ENCODE measurements around the gene TPRKB.
"Not testable (repeated sequence)": the region's sequence is repeated elsewhere in the genome, so short reads cannot be mapped to it uniquely, and the experiment has no call there.

TPRKB gene

DNA sequence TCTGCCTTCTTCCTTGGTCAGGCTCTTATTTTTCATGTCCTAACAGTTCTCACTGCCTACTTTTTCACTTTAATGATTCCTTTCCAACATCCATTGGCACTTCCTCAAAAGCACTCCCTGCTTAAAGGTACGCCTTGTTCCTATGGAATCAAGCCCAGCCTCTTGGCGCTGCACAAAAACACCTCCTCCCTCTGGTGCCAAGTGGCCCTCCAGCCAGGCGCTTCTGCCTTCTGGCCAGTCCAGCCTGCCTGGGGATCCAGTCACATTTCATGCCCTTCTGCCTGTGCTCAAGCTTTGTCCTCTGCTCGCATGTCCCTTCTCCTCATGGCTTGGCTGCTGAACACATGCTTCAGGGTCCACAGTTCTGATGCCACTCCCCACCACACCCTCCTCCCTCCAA is 6.3 kb downstream of the TPRKB start:
- Histone ChIP-seq H3K4me1 (ENCODE audit: insufficient read depth, low read length) (peaks cover under 1% of the 10 kb centered on the region), H3K27me3 (ENCODE audit: control insufficient read depth in 1 of 2, insufficient read depth in 2 of 2, low read length in 2 of 2) (no peaks in the 10 kb centered on the region), H3K9ac (ENCODE audit: low read length) (no peak overlapping the region), H3K27ac (ENCODE audit: low read depth, low read length) (no peak overlapping the region), H3K36me3 (ENCODE audit: insufficient read depth, low read length) (peaks cover 35% of the 10 kb centered on the region), H3K9me3 (ENCODE audit: low read length) (no peaks in the 10 kb centered on the region), H3K4me3 (ENCODE audit: low read depth in 1 of 2, low read length in 2 of 2) (no peak overlapping the region)

DNA sequence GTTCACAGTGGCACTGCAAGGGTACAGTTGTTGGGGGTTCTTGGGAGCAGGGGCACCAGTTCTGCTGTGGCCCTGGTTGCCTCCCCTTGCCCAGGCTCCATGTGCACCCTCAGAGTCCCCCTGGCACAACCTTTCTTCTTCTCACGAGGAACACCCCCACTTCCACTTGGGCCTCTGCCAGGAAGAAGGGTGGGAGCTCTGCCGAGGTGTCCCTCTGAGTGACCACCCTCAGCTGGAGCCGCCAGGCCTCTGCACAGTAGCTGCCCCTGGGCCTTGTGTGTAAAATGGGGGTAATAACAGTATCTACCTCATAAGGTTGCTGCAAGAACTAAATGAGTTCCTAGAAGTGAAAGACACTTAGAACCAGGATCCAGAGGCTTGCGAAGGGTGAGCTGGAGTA is 8.4 kb downstream of the TPRKB start:
- Histone ChIP-seq H3K27ac (ENCODE audit: low read depth, low read length) (no peak overlapping the region), H3K27me3 (ENCODE audit: control insufficient read depth in 1 of 2, insufficient read depth in 2 of 2, low read length in 2 of 2) (no peaks in the 10 kb centered on the region), H3K9me3 (ENCODE audit: low read length) (no peaks in the 10 kb centered on the region), H3K9ac (ENCODE audit: low read length) (no peak overlapping the region), H3K36me3 (ENCODE audit: insufficient read depth, low read length) (peaks cover 35% of the 10 kb centered on the region), H3K4me1 (ENCODE audit: insufficient read depth, low read length) (no peaks in the 10 kb centered on the region), H3K4me3 (ENCODE audit: low read depth in 1 of 2, low read length in 2 of 2) (no peak overlapping the region)

DNA sequence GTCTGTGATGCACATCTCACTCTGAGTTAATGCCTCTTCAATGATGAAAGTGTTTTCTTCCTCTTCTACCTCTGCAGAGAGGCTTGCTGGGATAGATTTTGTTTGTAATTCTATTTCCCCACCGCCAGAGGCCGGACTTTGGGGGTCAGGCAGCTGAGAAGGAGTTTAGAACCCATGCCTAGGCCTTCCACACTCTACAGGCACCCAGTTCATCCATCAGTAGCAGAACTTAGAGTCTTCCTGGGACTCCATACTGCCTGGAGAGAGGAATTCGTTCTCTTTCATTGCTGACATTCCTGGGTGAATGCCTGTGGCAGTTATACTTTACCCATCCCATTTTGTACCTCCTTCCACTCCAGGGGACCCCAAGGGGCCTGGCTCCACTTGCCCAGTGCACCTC is 9.1 kb downstream of the TPRKB start:
- H3K4me3 ChIP-seq (ENCODE audit: low read depth in 1 of 2, low read length in 2 of 2), result no peak overlapping the region
- no peaks in the 10 kb centered on the region for H3K4me1 ChIP-seq (ENCODE audit: insufficient read depth, low read length)
- no peak overlapping the region for H3K27ac ChIP-seq (ENCODE audit: low read depth, low read length)
- no peaks in the 10 kb centered on the region for H3K9me3 ChIP-seq (ENCODE audit: low read length)
- peaks cover 35% of the 10 kb centered on the region for H3K36me3 ChIP-seq (ENCODE audit: insufficient read depth, low read length)
- no peaks in the 10 kb centered on the region for H3K27me3 ChIP-seq (ENCODE audit: control insufficient read depth in 1 of 2, insufficient read depth in 2 of 2, low read length in 2 of 2)
- no peak overlapping the region for H3K9ac ChIP-seq (ENCODE audit: low read length)

DNA sequence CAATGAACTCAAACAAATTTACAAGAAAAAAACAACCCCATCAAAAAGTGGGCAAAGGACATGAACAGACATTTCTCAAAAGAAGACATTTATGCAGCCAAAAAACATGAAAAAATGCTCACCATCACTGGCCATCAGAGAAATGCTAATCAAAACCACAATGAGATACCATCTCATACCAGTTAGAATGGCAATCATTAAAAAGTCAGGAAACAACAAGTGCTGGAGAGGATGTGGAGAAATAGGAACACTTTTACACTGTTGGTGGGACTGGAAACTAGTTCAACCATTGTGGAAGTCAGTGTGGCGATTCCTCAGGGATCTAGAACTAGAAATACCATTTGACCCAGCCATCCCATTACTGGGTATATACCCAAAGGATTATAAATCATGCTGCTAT is 10.5 kb downstream of the TPRKB start:
- peaks cover 24% of the 10 kb centered on the region for H3K36me3 ChIP-seq (ENCODE audit: insufficient read depth, low read length)
- not testable (repeated sequence) for H3K9ac ChIP-seq (ENCODE audit: low read length); H3K27me3 ChIP-seq (ENCODE audit: control insufficient read depth in 1 of 2, insufficient read depth in 2 of 2, low read length in 2 of 2); H3K27ac ChIP-seq (ENCODE audit: low read depth, low read length); H3K9me3 ChIP-seq (ENCODE audit: low read length); H3K4me3 ChIP-seq (ENCODE audit: low read depth in 1 of 2, low read length in 2 of 2); H3K4me1 ChIP-seq (ENCODE audit: insufficient read depth, low read length)

DNA sequence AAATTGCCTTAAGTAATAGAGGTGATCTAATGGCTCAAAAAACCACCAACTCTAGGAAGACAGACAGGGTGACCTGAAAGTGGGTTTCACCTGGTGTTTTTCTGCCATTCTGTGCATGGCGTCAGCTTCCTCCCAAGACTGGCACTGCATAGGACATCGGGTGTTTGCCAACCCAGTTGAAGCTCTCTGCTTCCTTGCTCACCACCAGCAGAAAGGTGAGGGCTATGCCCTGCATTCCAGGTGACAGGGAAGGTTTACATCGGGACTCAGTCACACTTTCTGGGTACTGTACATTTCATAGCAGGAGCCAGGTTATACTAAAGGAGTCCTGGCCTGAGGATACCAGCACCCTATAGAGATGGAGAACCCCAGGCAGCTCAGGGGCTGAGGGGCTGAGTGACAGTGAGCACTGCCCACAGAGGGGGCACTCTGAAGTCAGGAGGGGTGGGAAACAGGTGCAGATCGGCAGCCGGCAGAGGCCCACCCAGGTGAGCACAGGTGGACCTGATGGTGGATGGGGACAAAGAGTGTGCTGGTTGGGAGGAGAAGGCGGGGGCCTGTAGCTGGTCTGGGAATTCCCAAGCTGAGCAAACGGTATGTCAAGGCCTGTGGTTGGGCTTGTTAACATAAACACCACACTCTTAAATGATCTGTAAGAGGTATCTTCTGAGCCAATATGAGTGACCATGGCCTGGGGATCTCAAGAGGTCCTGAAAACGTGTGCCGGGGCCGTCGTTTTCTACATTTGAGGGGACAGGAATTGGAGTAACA is 18.1 kb downstream of the TPRKB start:
- Histone ChIP-seq H3K27ac (ENCODE audit: low read depth, low read length) (no peak overlapping the region), H3K4me1 (ENCODE audit: insufficient read depth, low read length) (no peaks in the 10 kb centered on the region), H3K9ac (ENCODE audit: low read length) (no peak overlapping the region), H3K4me3 (ENCODE audit: low read depth in 1 of 2, low read length in 2 of 2) (no peak overlapping the region), H3K27me3 (ENCODE audit: control insufficient read depth in 1 of 2, insufficient read depth in 2 of 2, low read length in 2 of 2) (no peaks in the 10 kb centered on the region), H3K36me3 (ENCODE audit: insufficient read depth, low read length) (no peaks in the 10 kb centered on the region), H3K9me3 (ENCODE audit: low read length) (no peaks in the 10 kb centered on the region)

DNA sequence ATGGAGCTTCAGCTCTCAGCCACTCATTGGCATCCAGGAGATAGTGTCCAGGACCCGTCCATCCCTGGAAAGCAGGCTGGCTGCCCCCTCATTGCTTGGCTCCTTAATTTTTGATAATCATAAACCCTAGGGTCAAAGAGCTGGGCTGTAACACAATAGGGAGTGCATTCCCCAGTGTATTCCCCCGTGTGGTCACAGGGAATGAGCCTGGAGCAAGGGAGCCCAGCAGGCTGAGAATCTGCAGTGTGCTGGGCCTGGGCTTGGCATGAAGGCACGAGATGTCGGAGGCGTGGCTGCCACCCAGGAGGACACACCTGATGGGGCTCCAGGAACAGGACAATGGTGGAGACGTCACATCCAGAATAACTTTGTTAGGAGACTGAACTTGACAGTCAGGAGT is 18.7 kb downstream of the TPRKB start:
- Histone ChIP-seq H3K9ac (ENCODE audit: low read length) (no peak overlapping the region), H3K27ac (ENCODE audit: low read depth, low read length) (no peak overlapping the region)

DNA sequence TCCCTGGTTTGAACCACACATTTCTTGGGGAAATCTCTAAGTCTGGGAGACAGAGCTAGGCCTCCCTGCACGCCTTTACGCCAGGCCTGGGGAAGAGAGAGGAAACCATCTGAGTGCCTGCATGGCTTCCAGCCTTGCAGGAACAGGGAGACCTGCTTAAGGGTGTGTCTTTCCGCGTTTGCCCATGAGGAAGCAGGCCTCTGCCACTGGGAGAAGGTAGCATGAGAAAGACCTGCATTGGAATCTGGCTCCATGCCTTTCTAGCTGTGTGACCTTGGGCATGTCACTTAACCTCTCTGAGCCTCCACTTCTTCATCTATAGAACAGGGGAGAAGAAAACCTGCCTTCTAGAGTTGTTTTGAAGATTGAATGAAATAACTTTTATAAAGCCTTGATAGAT is 19.4 kb downstream of the TPRKB start:
- H3K4me3 ChIP-seq (ENCODE audit: low read depth in 1 of 2, low read length in 2 of 2); H3K27me3 ChIP-seq (ENCODE audit: control insufficient read depth in 1 of 2, insufficient read depth in 2 of 2, low read length in 2 of 2); H3K9ac ChIP-seq (ENCODE audit: low read length); H3K9me3 ChIP-seq (ENCODE audit: low read length); H3K27ac ChIP-seq (ENCODE audit: low read depth, low read length); H3K4me1 ChIP-seq (ENCODE audit: insufficient read depth, low read length); H3K36me3 ChIP-seq (ENCODE audit: insufficient read depth, low read length): not testable (repeated sequence)

More for the DNA sequence above, 18.7 kb downstream of the TPRKB start:
- no peak overlapping the region for H3K4me3 ChIP-seq (ENCODE audit: low read depth in 1 of 2, low read length in 2 of 2)
- no peaks in the 10 kb centered on the region for H3K36me3 ChIP-seq (ENCODE audit: insufficient read depth, low read length)
- no peaks in the 10 kb centered on the region for H3K27me3 ChIP-seq (ENCODE audit: control insufficient read depth in 1 of 2, insufficient read depth in 2 of 2, low read length in 2 of 2)
- H3K9me3 ChIP-seq (ENCODE audit: low read length), result no peaks in the 10 kb centered on the region
- no peaks in the 10 kb centered on the region for H3K4me1 ChIP-seq (ENCODE audit: insufficient read depth, low read length)

DNA sequence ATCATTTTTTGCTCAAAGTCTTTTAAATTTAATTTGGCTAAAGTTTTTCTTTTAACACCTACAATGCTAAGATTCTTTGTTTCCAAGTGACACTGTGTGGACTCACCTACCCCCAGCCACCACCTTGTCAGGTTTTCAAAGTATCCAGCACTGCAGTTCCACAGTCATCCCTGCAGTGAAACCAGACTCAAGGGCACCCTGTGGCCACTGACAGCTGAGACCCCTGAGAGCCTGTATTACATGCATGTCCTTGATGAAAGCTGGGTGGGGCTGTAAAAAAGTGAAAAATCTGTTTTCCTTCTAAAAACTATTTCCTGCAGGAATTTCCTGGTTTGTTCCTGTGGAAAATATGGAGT is 19.9 kb downstream of the TPRKB start:
- no peaks in the 10 kb centered on the region for H3K9me3 ChIP-seq (ENCODE audit: low read length)
- H3K36me3 ChIP-seq (ENCODE audit: insufficient read depth, low read length), result no peaks in the 10 kb centered on the region
- H3K27me3 ChIP-seq (ENCODE audit: control insufficient read depth in 1 of 2, insufficient read depth in 2 of 2, low read length in 2 of 2), result no peaks in the 10 kb centered on the region
- peak overlapping the region; percentile 7 for H3K27ac ChIP-seq (ENCODE audit: low read depth, low read length)
- no peak overlapping the region for H3K4me3 ChIP-seq (ENCODE audit: low read depth in 1 of 2, low read length in 2 of 2)
- H3K9ac ChIP-seq (ENCODE audit: low read length), result no peak overlapping the region
- H3K4me1 ChIP-seq (ENCODE audit: insufficient read depth, low read length), result no peaks in the 10 kb centered on the region

DNA sequence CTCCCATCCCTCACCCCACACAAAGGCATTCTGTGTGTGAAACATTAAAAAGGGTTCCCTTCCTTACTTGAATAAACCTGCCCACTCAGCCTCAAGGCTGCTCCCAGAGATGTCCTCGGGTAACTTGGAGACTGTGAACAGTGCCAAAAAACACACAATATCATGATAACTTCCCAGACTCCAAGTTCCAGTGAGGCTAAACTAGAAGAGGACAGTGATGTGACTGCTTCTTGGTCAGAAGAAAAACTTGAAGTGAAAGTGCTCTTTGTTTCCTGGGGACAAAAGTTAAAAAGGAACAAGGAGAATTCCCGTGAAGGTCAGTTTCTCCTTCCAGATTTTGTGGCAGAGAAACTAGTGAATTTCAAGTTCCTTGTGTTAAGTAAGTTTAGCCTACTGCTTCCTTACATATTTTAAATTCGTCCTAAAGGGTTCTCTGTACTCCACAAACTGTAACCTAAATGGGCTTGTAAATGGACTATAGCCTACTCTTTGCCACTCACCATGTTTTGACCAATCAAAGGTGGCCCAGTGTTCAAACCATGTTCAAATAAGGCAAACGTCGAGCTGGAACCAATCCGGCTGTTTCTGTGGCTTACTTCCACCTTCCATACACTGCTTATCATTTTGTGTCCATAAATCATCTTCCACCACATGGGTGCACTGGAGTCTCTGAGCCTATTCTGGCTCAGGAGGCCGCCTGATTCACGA is 20.4 kb downstream of the TPRKB start:
- no peaks in the 10 kb centered on the region for H3K27me3 ChIP-seq (ENCODE audit: control insufficient read depth in 1 of 2, insufficient read depth in 2 of 2, low read length in 2 of 2)
- peak overlapping the region; percentile 7 for H3K27ac ChIP-seq (ENCODE audit: low read depth, low read length)
- no peak overlapping the region for H3K9ac ChIP-seq (ENCODE audit: low read length)
- H3K4me1 ChIP-seq (ENCODE audit: insufficient read depth, low read length), result no peaks in the 10 kb centered on the region
- no peaks in the 10 kb centered on the region for H3K36me3 ChIP-seq (ENCODE audit: insufficient read depth, low read length)
- H3K9me3 ChIP-seq (ENCODE audit: low read length), result no peaks in the 10 kb centered on the region
- H3K4me3 ChIP-seq (ENCODE audit: low read depth in 1 of 2, low read length in 2 of 2), result no peak overlapping the region

DNA sequence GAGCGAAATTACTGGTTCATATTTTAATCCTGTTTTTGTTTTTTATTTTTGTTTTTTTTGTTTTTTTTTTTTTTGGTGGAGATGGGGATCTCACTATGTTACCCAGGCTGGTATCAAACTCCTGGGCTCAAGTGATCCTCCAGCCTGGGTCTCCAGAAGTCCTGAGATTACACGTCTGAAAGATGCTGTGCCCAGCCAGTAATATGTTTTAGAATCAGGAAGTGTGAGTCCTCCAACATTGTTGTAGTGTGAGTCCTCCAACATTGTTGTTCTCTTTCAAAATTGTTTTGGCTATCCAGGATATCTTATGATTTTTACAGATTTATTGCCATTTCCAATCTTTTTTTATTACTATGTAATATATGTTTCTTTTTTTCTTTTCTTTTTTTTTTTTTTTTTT is 23.1 kb downstream of the TPRKB start:
- Histone ChIP-seq H3K27me3 (ENCODE audit: control insufficient read depth in 1 of 2, insufficient read depth in 2 of 2, low read length in 2 of 2) (no peaks in the 10 kb centered on the region), H3K27ac (ENCODE audit: low read depth, low read length) (no peak overlapping the region), H3K36me3 (ENCODE audit: insufficient read depth, low read length) (no peaks in the 10 kb centered on the region), H3K9ac (ENCODE audit: low read length) (no peak overlapping the region), H3K4me3 (ENCODE audit: low read depth in 1 of 2, low read length in 2 of 2) (no peak overlapping the region), H3K9me3 (ENCODE audit: low read length) (no peaks in the 10 kb centered on the region), H3K4me1 (ENCODE audit: insufficient read depth, low read length) (no peaks in the 10 kb centered on the region)

DNA sequence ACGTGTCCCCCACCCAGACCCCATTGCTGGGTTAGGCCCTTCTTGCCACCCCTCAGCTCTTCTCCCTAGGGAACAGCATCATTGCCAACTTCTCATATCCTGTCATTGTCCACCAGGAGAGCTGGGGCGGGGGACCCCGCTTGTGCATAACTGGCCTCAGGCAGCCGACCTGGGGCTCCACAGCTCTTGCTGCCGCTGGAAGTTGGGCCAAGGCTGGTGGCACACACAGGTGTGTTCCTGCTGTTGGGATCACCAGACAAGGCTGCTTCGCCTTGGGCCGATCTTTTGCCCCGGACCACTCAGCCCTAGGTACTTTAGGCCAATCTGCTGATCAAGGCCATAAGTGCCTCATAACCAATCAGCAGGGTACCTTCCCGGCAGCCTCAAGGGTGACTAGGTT is 28.6 kb downstream of the TPRKB start:
- Histone ChIP-seq H3K27me3 (ENCODE audit: control insufficient read depth in 1 of 2, insufficient read depth in 2 of 2, low read length in 2 of 2) (no peaks in the 10 kb centered on the region), H3K4me3 (ENCODE audit: low read depth in 1 of 2, low read length in 2 of 2) (no peak overlapping the region), H3K27ac (ENCODE audit: low read depth, low read length) (no peak overlapping the region), H3K4me1 (ENCODE audit: insufficient read depth, low read length) (no peaks in the 10 kb centered on the region), H3K9ac (ENCODE audit: low read length) (no peak overlapping the region), H3K36me3 (ENCODE audit: insufficient read depth, low read length) (no peaks in the 10 kb centered on the region), H3K9me3 (ENCODE audit: low read length) (no peaks in the 10 kb centered on the region)

DNA sequence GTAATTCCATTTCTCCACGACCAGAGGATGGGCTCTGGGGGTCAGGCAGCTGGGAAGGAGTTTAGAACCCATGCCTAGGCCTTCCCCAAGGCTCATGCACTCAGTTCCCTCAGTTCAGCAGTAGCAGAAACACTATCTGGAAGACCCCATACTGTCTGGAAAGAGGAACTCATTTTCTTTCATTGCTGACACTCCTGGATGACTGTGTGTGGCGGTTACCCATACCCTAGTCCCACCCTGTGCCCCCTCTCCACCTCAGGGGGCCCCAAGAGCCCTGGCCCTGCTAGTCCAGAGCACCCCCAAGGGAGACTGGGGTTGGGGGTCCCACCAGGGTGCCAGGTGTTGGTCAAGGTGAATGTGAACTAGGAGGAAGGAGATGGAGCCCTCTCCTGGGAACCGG is 29.5 kb downstream of the TPRKB start:
- no peaks in the 10 kb centered on the region for H3K4me1 ChIP-seq (ENCODE audit: insufficient read depth, low read length)
- H3K9me3 ChIP-seq (ENCODE audit: low read length), result no peaks in the 10 kb centered on the region
- no peak overlapping the region for H3K4me3 ChIP-seq (ENCODE audit: low read depth in 1 of 2, low read length in 2 of 2)
- no peak overlapping the region for H3K27ac ChIP-seq (ENCODE audit: low read depth, low read length)
- no peak overlapping the region for H3K9ac ChIP-seq (ENCODE audit: low read length)
- H3K27me3 ChIP-seq (ENCODE audit: control insufficient read depth in 1 of 2, insufficient read depth in 2 of 2, low read length in 2 of 2), result no peaks in the 10 kb centered on the region
- no peaks in the 10 kb centered on the region for H3K36me3 ChIP-seq (ENCODE audit: insufficient read depth, low read length)
